Measurements from ENCODE around the gene C1GALT1.

Gene C1GALT1

DNA sequence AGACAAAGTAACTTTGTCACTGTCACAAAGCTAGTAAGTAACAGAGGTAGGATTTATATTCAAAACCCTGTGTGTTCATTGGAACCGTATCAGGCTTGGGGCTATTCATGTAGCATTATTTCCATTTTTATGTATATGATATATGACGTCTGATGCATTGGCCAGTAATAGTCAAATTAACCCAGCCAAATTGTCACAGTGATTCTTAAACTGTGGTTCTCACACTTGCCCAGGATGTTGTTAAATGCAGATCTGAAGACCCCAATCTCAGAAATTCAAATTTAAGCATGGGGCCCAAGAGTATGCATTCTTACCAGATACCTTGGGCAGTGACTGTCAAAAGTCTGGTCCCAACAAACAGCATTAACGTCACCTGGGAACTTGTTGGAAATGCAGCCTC lies 63.9 kb downstream of the C1GALT1 start:
- Histone ChIP-seq H3K9me3 (replicated peaks in 1 of 11) (no peaks in the 10 kb centered on the region; a peak in 2 of 22 replicates), H3K4me2 (no peak overlapping the region; a peak in 1 of 22 replicates), H3K4me3 (no peak overlapping the region), H3K27ac (no peak overlapping the region), H3K4me1 (peaks cover 6 to 32% (median 20%) of the 10 kb centered on the region in 10 experiments), H4K20me1 (no peaks in the 10 kb centered on the region), H3K36me3 (peaks cover 0 to 47% (median 27%) of the 10 kb centered on the region in 11 experiments; a peak in 17 of 22 replicates), H3K9ac (no peak overlapping the region), H3K27me3 (no peaks in the 10 kb centered on the region)
- TF ChIP-seq Cebpa-rat (IDR thresholded peaks at IDR 0.05): no peak

DNA sequence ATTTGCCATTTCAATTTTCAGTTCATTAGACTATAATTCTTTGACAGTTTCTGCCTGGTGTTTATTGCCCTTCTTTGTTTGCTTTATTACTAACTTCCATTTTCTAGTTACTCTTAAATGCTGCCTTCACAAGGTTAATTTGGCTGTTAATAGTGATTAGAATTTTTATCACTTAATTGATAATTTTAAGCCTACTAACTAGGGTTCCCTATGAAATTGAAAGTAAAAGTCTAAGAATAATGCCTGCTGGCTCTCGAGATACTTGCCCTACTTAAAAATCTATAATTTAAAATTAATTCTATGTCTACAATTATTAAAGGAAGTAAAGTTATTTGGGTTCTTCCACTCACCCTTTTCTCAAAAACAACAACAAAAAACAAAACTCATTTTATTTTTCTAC lies 65.3 kb downstream of the C1GALT1 start:
- no peaks in the 10 kb centered on the region for H3K27me3 ChIP-seq

DNA sequence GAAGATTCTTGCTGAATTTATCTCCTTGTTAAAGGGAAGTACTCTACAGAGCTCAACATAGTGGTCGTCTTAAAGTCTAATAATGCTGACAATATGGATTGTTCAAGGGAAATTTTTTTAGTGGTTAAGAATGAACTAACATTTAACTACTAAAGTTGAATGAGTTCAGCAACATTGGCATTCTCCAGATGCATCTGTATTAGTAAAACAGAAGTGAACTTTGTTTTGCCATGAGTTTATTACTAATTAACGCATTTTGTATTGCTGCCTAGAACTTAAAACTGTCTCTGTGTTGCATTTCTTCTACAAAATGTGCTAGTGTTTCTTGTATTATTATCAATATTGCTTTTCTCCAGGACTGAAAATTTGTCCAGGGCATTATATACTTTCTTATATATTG lies 67.5 kb downstream of the C1GALT1 start:
- Histone ChIP-seq H3K4me1 (peaks cover 33 to 63% (median 50%) of the 10 kb centered on the region in 10 experiments), H3K27me3 (no peaks in the 10 kb centered on the region)

More for the DNA sequence above, 65.3 kb downstream of the C1GALT1 start:
- Histone ChIP-seq H3K9me3 (replicated peaks in 1 of 11) (no peaks in the 10 kb centered on the region; a peak in 2 of 22 replicates), H4K20me1 (no peaks in the 10 kb centered on the region), H3K27ac (peak overlapping the region in 5 of 11 experiments; percentile 13 to 41 (median 28); a peak in 5 of 22 replicates), H3K4me1 (peaks cover 20 to 46% (median 34%) of the 10 kb centered on the region in 10 experiments), H3K4me3 (peak overlapping the region in 1 of 10 experiments; percentile 8; a peak in 1 of 20 replicates), H3K4me2 (peak overlapping the region in 8 of 11 experiments; percentile 14 to 64 (median 42); a peak in 13 of 22 replicates), H3K36me3 (peaks cover 0 to 36% (median 24%) of the 10 kb centered on the region in 11 experiments; a peak in 17 of 22 replicates), H3K9ac (no peak overlapping the region; a peak in 3 of 22 replicates)
- TF ChIP-seq Cebpa-rat (IDR thresholded peaks at IDR 0.05): no peak

DNA sequence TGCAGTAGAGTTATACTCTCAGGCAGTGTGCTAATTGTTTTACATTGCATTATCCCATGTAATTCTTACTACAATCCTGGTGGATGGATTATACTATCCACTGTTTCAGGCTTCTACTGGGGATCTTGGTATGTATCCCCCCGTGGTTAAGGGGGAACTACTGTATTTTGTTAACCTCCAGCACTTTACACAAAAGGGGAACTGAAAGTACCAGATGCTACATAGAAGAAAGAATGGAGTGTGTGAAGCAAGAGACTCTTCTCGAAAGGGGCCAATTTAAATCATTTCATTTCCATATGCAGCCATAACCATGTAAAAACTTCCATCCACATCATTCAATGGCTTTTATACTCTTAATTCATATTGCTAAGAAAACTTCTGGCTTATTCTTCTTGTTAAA lies 69.4 kb downstream of the C1GALT1 start:
- Histone ChIP-seq H3K36me3 (peaks cover 0 to 15% (median 0%) of the 10 kb centered on the region in 11 experiments; a peak in 3 of 22 replicates), H3K9ac (peak overlapping the region in 8 of 11 experiments; percentile 47 to 75 (median 60); a peak in 14 of 22 replicates), H3K27ac (peak overlapping the region; percentile 36 to 90 (median 86); a peak in 21 of 22 replicates), H3K4me3 (no peak overlapping the region), H3K9me3 (replicated peaks in 1 of 11) (no peaks in the 10 kb centered on the region), H4K20me1 (no peaks in the 10 kb centered on the region), H3K4me2 (peak overlapping the region; percentile 54 to 85 (median 70)), H3K4me1 (peaks cover 40 to 81% (median 68%) of the 10 kb centered on the region in 10 experiments), H3K27me3 (no peaks in the 10 kb centered on the region)
- peak in 4 of 11 experiments; percentile 34 to 87 (median 72); a peak in 9 of 22 replicates for TF ChIP-seq Cebpa-rat (IDR thresholded peaks at IDR 0.05)

More for the DNA sequence above, 67.5 kb downstream of the C1GALT1 start:
- H4K20me1 ChIP-seq: no peaks in the 10 kb centered on the region
- H3K9me3 ChIP-seq (replicated peaks in 1 of 11): no peaks in the 10 kb centered on the region; a peak in 2 of 22 replicates
- H3K4me2 ChIP-seq: peak overlapping the region in 3 of 11 experiments; percentile 67 to 85 (median 73); a peak in 4 of 22 replicates
- H3K36me3 ChIP-seq: peaks cover 0 to 24% (median 9%) of the 10 kb centered on the region in 11 experiments; a peak in 17 of 22 replicates
- no peak overlapping the region for H3K9ac ChIP-seq
- no peak overlapping the region for H3K4me3 ChIP-seq
- peak overlapping the region in 5 of 11 experiments; percentile 40 to 90 (median 86); a peak in 6 of 22 replicates for H3K27ac ChIP-seq
- TF ChIP-seq Cebpa-rat (IDR thresholded peaks at IDR 0.05): no peak

DNA sequence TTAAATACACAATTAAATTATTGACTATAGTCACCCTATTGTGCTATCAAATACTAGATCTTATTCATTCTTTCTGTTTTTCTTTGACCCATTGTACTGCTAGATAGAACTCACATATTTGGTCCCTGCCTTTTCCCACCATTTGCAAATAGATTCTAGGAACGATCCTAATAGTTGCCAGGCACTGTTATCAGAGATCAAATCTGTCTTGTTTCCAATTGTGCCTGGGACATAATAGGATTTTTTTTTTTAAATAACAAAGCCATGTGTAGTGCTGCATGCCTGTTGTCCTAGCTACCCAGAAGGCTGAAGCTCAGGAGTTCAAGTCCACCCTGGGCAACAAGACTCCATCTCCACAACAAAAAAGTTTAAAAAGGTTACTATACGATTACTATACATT lies 72.0 kb downstream of the C1GALT1 start:
- Histone ChIP-seq H3K36me3 (peaks cover 0 to 15% (median 0%) of the 10 kb centered on the region in 11 experiments; a peak in 5 of 22 replicates), H3K4me1 (peaks cover 61 to 95% (median 87%) of the 10 kb centered on the region in 10 experiments), H3K4me2 (peak overlapping the region in 5 of 11 experiments; percentile 17 to 46 (median 43); a peak in 7 of 22 replicates), H3K9me3 (replicated peaks in 1 of 11) (peaks cover 0 to 4% (median under 1%) of the 10 kb centered on the region in 11 experiments; a peak in 9 of 22 replicates), H3K27me3 (no peaks in the 10 kb centered on the region), H3K4me3 (no peak overlapping the region), H3K9ac (no peak overlapping the region), H4K20me1 (no peaks in the 10 kb centered on the region), H3K27ac (peak overlapping the region in 4 of 11 experiments; percentile 9 to 55 (median 52); a peak in 4 of 22 replicates)
- TF ChIP-seq Cebpa-rat (IDR thresholded peaks at IDR 0.05): no peak

DNA sequence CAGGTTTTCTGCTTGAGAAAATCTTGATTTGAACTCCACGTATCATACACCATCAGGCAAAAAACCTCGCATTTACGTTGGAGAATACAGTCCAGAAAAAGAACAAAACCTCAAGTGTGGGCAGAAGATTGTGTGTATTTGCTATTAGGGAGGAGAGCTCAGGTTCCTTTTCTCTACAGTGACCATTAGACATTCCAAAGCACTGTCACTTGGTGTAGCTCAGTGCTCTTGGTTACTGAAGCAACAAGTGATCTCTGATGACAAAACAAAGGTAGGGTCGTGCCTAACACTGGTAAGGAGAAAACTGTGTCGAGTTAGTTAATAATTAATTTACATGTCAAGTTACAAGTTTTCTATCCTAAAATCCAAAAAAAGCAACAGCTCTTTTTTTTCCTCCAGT lies 72.6 kb downstream of the C1GALT1 start:
- peak overlapping the region in 7 of 11 experiments; percentile 17 to 46 (median 38); a peak in 12 of 22 replicates for H3K4me2 ChIP-seq
- H4K20me1 ChIP-seq: no peaks in the 10 kb centered on the region
- H3K27ac ChIP-seq: peak overlapping the region in 6 of 11 experiments; percentile 12 to 55 (median 50); a peak in 7 of 22 replicates
- TF ChIP-seq Cebpa-rat (IDR thresholded peaks at IDR 0.05): no peak
- H3K9me3 ChIP-seq (replicated peaks in 1 of 11): peaks cover 0 to 9% (median 6%) of the 10 kb centered on the region in 11 experiments; a peak in 11 of 22 replicates
- H3K9ac ChIP-seq: no peak overlapping the region; a peak in 1 of 22 replicates
- H3K27me3 ChIP-seq: no peaks in the 10 kb centered on the region
- H3K4me3 ChIP-seq: no peak overlapping the region
- H3K4me1 ChIP-seq: peaks cover 67 to 100% (median 87%) of the 10 kb centered on the region in 10 experiments
- peaks cover 0 to 18% (median 0%) of the 10 kb centered on the region in 11 experiments; a peak in 5 of 22 replicates for H3K36me3 ChIP-seq

DNA sequence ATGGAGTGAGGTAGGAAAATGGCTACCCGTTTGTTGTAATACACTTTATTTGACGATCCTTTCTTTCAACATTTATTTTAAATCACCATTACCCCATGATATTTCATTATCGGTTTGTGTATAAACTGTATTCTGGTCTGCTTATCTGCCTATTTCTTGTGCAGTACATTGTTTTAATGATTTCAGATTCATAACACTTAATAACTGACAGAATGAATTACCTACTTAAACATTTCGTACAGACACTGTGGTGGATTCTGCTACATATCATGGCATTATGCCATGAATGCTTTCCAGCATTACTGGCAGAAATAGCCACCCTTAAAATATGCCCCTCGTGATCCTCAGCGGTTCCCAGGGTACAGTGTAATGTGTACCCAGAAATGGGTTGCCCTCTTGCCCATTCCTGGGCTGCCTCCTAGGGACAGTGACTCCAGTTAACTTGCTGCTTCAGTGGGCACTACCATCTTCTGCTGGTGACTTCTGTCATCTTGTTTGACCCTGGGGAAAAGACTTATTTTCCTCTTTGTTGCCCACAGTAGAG lies 74.5 kb downstream of the C1GALT1 start:
- Histone ChIP-seq H3K4me1 (peaks cover 65 to 85% (median 78%) of the 10 kb centered on the region in 10 experiments), H3K4me2 (peak overlapping the region; percentile 82 to 97 (median 88)), H4K20me1 (no peaks in the 10 kb centered on the region), H3K9ac (peak overlapping the region in 9 of 11 experiments; percentile 14 to 76 (median 66); a peak in 17 of 22 replicates), H3K36me3 (peaks cover 0 to 23% (median 7%) of the 10 kb centered on the region in 11 experiments; a peak in 5 of 22 replicates), H3K27me3 (no peaks in the 10 kb centered on the region), H3K27ac (peak overlapping the region; percentile 60 to 91 (median 87); a peak in 21 of 22 replicates), H3K4me3 (peak overlapping the region in 4 of 10 experiments; percentile 15 to 32 (median 18); a peak in 3 of 20 replicates), H3K9me3 (replicated peaks in 1 of 11) (peaks cover 0 to 28% (median 25%) of the 10 kb centered on the region in 11 experiments; a peak in 19 of 22 replicates)
- no peak for TF ChIP-seq Cebpa-rat (IDR thresholded peaks at IDR 0.05)

DNA sequence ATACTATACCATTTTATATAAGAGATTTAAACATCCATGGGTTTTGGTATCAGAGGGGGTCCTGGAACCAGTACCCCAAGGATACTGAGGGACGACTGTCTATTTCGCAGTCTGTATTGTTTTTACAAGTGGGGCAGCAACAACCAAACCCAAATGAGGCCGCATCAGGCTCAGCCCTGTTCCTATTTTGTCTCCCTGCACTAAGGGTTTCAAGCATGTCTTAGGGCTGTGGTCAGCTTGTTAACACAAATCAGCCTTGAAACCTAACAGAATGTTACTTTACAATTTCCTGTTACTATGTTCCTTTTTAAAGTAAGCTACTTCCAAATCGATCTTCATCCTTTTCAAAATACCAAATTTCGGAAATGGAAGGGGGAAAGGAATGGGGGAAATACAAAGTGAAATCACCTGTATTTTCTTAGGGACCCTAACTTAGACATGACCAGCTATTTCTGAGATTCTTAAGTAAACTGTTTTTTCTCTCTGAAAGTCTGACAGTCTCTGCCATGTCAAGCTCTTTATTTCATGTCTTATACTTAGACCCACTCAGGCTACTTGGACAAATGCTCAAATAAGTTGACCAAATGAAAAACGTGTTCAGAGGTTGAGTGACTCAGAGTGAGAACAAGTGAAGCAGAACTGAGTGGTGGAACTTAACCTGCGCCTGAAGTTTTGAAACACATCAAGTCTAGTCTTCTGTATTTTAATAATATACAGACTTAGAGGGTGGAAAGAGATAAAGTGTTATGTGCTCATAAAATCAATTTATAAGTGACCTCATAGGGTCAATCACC lies 75.8 kb downstream of the C1GALT1 start:
- TF ChIP-seq Cebpa-rat (IDR thresholded peaks at IDR 0.05): no peak
- Histone ChIP-seq H3K36me3 (peaks cover 0 to 23% (median 7%) of the 10 kb centered on the region in 11 experiments; a peak in 5 of 22 replicates), H3K9ac (peak overlapping the region; percentile 39 to 76 (median 66); a peak in 21 of 22 replicates), H3K27me3 (no peaks in the 10 kb centered on the region), H3K4me3 (peak overlapping the region in 9 of 10 experiments; percentile 17 to 47 (median 23); a peak in 12 of 20 replicates), H3K27ac (peak overlapping the region; percentile 60 to 91 (median 87)), H4K20me1 (no peaks in the 10 kb centered on the region), H3K4me1 (peaks cover 55 to 72% (median 67%) of the 10 kb centered on the region in 10 experiments), H3K4me2 (peak overlapping the region; percentile 82 to 97 (median 88)), H3K9me3 (replicated peaks in 1 of 11) (peaks cover 0 to 37% (median 28%) of the 10 kb centered on the region in 11 experiments; a peak in 19 of 22 replicates)
